GM23338 (cell line): ENCODE results near the gene IRF2. TPM values are rescaled to one million over a fixed set of nuclear protein-coding genes. Genes with fewer than 3 reads are reported as not detected.

Experiments
- ATAC-seq: fragments of 200-7000 bp; cut with Tn5 transposase; 3 replicates; pipeline ENCODE4 v1.9.1; 2020
- DNase-seq: peaks from one replicate; pipeline ENCODE4 v3.0.0-alpha.2; 2015; ENCODE audit warnings: low spot score
- H2AFZ ChIP-seq: fragments of 200-600 bp; sonication (generic); 2 replicates; pipeline ENCODE4 v1.8.0; 2016; ENCODE audit warnings: antibody characterized with exemption, mild to moderate bottlenecking, moderate library complexity
- H3F3A ChIP-seq: fragments of 200-600 bp; sonication (generic); replicated peaks from 2 replicates; pipeline ENCODE4 v1.8.0; 2017; ENCODE audit warnings: antibody characterized with exemption, mixed run types, low read depth
- H3K27ac ChIP-seq: fragments of 200-600 bp; sonication (generic); 2 replicates; pipeline ENCODE4 v1.6.1; 2016; ENCODE audit warnings: low read depth
- H3K27me3 ChIP-seq: fragments of 200-600 bp; sonication (generic); 2 replicates; pipeline ENCODE4 v1.8.0; 2016; ENCODE audit warnings: mild to moderate bottlenecking, mixed run types, moderate library complexity; ENCODE audit not compliant: insufficient read depth
- H3K36me3 ChIP-seq: fragments of 200-600 bp; sonication (generic); 2 replicates; pipeline ENCODE4 v1.8.0; 2016; ENCODE audit warnings: mild to moderate bottlenecking; ENCODE audit not compliant: insufficient read depth
- H3K4me1 ChIP-seq: fragments of 200-600 bp; sonication (generic); 2 replicates; pipeline ENCODE4 v1.8.0; 2016; ENCODE audit warnings: mild to moderate bottlenecking, moderate library complexity; ENCODE audit not compliant: insufficient read depth
- H3K4me2 ChIP-seq: fragments of 200-600 bp; sonication (generic); 2 replicates; pipeline ENCODE4 v1.7.1; 2017; ENCODE audit warnings: mixed run types
- H3K4me3 ChIP-seq: fragments of 200-600 bp; sonication (generic); 2 replicates; pipeline ENCODE4 v1.6.1; 2016; ENCODE audit warnings: mixed run types
- H3K79me2 ChIP-seq: fragments of 200-600 bp; sonication (generic); replicated peaks from 2 replicates; pipeline ENCODE4 v1.8.0; 2017; ENCODE audit warnings: mild to moderate bottlenecking; ENCODE audit not compliant: insufficient read depth
- H3K9me2 ChIP-seq: fragments of 200-600 bp; sonication (generic); 2 replicates; pipeline ENCODE4 v1.8.0; 2017; ENCODE audit not compliant: insufficient read depth
- H4K20me1 ChIP-seq: fragments of 200-600 bp; sonication (generic); replicated peaks from 2 replicates; pipeline ENCODE4 v1.8.0; 2017; ENCODE audit warnings: mild to moderate bottlenecking; ENCODE audit not compliant: insufficient read depth
- H3K27ac Mint-ChIP-seq: 2 replicates; pipeline ENCODE4 v1.8.0; 2020; ENCODE audit warnings: inconsistent platforms, mild to moderate bottlenecking, moderate library complexity, mixed read lengths
- H3K27me3 Mint-ChIP-seq: 3 replicates; pipeline ENCODE4 v1.8.0; 2022; ENCODE audit warnings: low read depth, mild to moderate bottlenecking, moderate library complexity, mixed read lengths, inconsistent platforms; ENCODE audit not compliant: insufficient read depth, poor library complexity
- H3K36me3 Mint-ChIP-seq: 3 replicates; pipeline ENCODE4 v1.8.0; 2021; ENCODE audit warnings: low read depth, mild to moderate bottlenecking, inconsistent platforms, moderate library complexity, mixed read lengths
- H3K4me1 Mint-ChIP-seq: 3 replicates; pipeline ENCODE4 v1.8.0; 2020; ENCODE audit warnings: mild to moderate bottlenecking, inconsistent platforms, mixed read lengths
- H3K4me3 Mint-ChIP-seq: 3 replicates; pipeline ENCODE4 v1.8.0; 2021; ENCODE audit warnings: moderate library complexity, mild to moderate bottlenecking, inconsistent platforms, mixed read lengths
- H3K9me3 Mint-ChIP-seq: 3 replicates; pipeline ENCODE4 v1.8.0; 2020; ENCODE audit warnings: moderate library complexity, mild to moderate bottlenecking, inconsistent platforms, mixed read lengths
- CREB1 ChIP-seq: fragments of 250-450 bp; sonication (Bioruptor Pico); IDR thresholded peaks from 2 replicates; pipeline ENCODE4 v1.5.0; 2020; ENCODE audit warnings: low read depth, mild to moderate bottlenecking, moderate library complexity
- CTCF ChIP-seq, 2 experiments: fragments of 200-600 bp in 1 of 2; sonication (generic) in 1 of 2; conservative IDR thresholded peaks; 2 replicates each; pipeline versions ENCODE4 v1.5.1 to v1.6.1; 2016 to 2017; ENCODE audit warnings: antibody characterized with exemption in 2 of 2, low read depth in 2 of 2, mild to moderate bottlenecking in 2 of 2, moderate library complexity in 1 of 2
- EZH2 ChIP-seq: fragments of 200-600 bp; sonication (generic); IDR thresholded peaks from one replicate; pipeline ENCODE4 v1.8.0; 2017; ENCODE audit warnings: antibody characterized with exemption, mild to moderate bottlenecking, low read depth; ENCODE audit not compliant: unreplicated experiment
- EZH2phosphoT487 ChIP-seq: fragments of 200-600 bp; sonication (generic); IDR thresholded peaks from one replicate; pipeline ENCODE4 v1.8.1; 2018; ENCODE audit warnings: antibody characterized with exemption; ENCODE audit not compliant: unreplicated experiment
- JUNB ChIP-seq: IDR thresholded peaks from one replicate; pipeline ENCODE4 v1.6.1; 2016; ENCODE audit warnings: antibody characterized with exemption; ENCODE audit not compliant: unreplicated experiment
- NANOG ChIP-seq: IDR thresholded peaks from 2 replicates; pipeline ENCODE4 v1.6.1; 2016; ENCODE audit warnings: antibody characterized with exemption, borderline replicate concordance
- STAT1 ChIP-seq: IDR thresholded peaks from one replicate; pipeline ENCODE4 v1.6.1; 2016; ENCODE audit warnings: antibody characterized with exemption; ENCODE audit not compliant: unreplicated experiment
- ZNF114 ChIP-seq: fragments of 250-450 bp; sonication (Bioruptor Pico); IDR thresholded peaks from 2 replicates; pipeline ENCODE4 v1.5.0; 2020; ENCODE audit warnings: mild to moderate bottlenecking, moderate library complexity
- ZNF331 ChIP-seq: fragments of 250-450 bp; sonication (Bioruptor Pico); IDR thresholded peaks from 2 replicates; pipeline ENCODE4 v1.5.0; 2020; ENCODE audit warnings: low read depth, mild to moderate bottlenecking, moderate library complexity
- polyA plus RNA-seq: library from polyadenylated mRNA; unstranded; fragments of >200 nt; fragmentation: Nextera tagmentation; extraction: Ambion mirVana; gene quantifications from 2 replicates; pipeline ENCODE4 v1.2.1, GENCODE V29; 2016
- total RNA-seq: library from RNA; depleted of rRNA; stranded (reverse); fragments of >200 nt; shearing (Covaris generic); gene quantifications from 2 replicates; pipeline ENCODE4 v1.2.3, GENCODE V29; 2014
- TF ChIP-seq, protein P1 (sequence below): IDR thresholded peaks from one replicate; pipeline ENCODE4 v1.6.1; 2018; ENCODE audit warnings: antibody characterized with exemption; ENCODE audit not compliant: unreplicated experiment
- TF ChIP-seq, protein P2 (sequence below): IDR thresholded peaks from 2 replicates; pipeline ENCODE4 v1.6.1; 2016; ENCODE audit warnings: antibody characterized with exemption

Gene IRF2
- total and polyA plus RNA-seq, 2 experiments from 2014 or later, result 14.7 to 15.0 TPM

DNA sequence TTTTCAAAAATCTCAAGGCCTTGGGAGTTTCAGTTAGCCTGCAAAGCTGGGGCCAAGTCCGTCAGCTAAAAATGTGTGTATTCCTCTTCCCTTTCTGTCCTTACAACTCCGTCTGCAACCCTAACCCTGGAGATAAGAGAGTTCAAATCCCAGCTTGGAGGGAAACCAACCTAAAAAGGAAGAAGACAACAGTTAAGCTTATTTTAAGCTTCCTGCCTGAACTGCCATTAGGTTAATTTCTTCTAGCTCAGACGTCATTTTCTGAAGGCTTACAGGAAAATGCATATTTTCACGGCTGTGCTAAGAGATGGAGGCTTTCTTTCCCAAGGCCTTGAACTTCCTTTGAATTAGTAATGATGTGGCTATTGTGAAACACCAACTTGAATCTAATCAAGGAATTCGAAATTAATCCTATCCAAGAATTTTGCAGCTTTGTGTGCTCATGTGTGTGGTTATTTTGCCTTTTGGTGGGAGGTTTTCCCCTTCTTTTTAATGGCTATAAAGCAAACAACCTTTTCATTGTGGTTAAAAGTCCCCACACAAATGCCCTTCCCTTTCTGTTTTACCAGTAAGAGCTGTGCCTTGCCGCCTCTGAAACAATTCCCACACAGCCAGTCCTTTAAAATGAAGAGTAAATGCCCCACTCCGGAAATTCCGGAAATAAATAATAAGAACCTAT lies 103.5 kb downstream of the IRF2 start (continued):
- TF ChIP-seq, protein P1, sequence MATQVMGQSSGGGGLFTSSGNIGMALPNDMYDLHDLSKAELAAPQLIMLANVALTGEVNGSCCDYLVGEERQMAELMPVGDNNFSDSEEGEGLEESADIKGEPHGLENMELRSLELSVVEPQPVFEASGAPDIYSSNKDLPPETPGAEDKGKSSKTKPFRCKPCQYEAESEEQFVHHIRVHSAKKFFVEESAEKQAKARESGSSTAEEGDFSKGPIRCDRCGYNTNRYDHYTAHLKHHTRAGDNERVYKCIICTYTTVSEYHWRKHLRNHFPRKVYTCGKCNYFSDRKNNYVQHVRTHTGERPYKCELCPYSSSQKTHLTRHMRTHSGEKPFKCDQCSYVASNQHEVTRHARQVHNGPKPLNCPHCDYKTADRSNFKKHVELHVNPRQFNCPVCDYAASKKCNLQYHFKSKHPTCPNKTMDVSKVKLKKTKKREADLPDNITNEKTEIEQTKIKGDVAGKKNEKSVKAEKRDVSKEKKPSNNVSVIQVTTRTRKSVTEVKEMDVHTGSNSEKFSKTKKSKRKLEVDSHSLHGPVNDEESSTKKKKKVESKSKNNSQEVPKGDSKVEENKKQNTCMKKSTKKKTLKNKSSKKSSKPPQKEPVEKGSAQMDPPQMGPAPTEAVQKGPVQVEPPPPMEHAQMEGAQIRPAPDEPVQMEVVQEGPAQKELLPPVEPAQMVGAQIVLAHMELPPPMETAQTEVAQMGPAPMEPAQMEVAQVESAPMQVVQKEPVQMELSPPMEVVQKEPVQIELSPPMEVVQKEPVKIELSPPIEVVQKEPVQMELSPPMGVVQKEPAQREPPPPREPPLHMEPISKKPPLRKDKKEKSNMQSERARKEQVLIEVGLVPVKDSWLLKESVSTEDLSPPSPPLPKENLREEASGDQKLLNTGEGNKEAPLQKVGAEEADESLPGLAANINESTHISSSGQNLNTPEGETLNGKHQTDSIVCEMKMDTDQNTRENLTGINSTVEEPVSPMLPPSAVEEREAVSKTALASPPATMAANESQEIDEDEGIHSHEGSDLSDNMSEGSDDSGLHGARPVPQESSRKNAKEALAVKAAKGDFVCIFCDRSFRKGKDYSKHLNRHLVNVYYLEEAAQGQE, result no peak
- TF ChIP-seq CTCF (conservative IDR thresholded peaks at IDR 0.05; ENCODE audit: low read depth in 2 of 2) (no peak), ZNF331 (no peak)

GRCh38 chr4:184369871-184370270 lies 104.5 kb downstream of the IRF2 start:
- Histone ChIP-seq H3K27me3 (no peaks in the 10 kb centered on the region), H3K9me2 (peaks cover 11% of the 10 kb centered on the region; the same call in 1 of the 2 replicates), H3K4me1 (no peaks in the 10 kb centered on the region), H3F3A (no peaks in the 10 kb centered on the region), H2AFZ (no peak overlapping the region), H3K79me2 (no peaks in the 10 kb centered on the region), H3K4me3 (no peak overlapping the region), H3K4me2 (no peak overlapping the region), H3K36me3 (no peaks in the 10 kb centered on the region), H3K27ac (no peak overlapping the region), H4K20me1 (no peaks in the 10 kb centered on the region)
- no peak overlapping the region for H3K27ac Mint-ChIP-seq
- ATAC-seq (no peak), DNase-seq (no peak)
- H3K4me1 Mint-ChIP-seq, result peaks cover 5% of the 10 kb centered on the region; the same call in 2 of the 3 replicates
- H3K36me3 Mint-ChIP-seq, result no peaks in the 10 kb centered on the region
- peaks cover 7% of the 10 kb centered on the region; the same call in 1 of the 3 replicates for H3K9me3 Mint-ChIP-seq
- H3K27me3 Mint-ChIP-seq, result peaks cover 2% of the 10 kb centered on the region
- H3K4me3 Mint-ChIP-seq, result no peak overlapping the region
- TF ChIP-seq STAT1 (no peak), ZNF331 (no peak), EZH2 (no peak), CREB1 (CRISPR knock-in tag) (no peak), JUNB (no peak), EZH2phosphoT487 (no peak), CTCF (conservative IDR thresholded peaks at IDR 0.05; ENCODE audit: low read depth in 2 of 2) (no peak), NANOG (no peak), ZNF114 (CRISPR knock-in tag) (no peak)
- TF ChIP-seq, protein P2, sequence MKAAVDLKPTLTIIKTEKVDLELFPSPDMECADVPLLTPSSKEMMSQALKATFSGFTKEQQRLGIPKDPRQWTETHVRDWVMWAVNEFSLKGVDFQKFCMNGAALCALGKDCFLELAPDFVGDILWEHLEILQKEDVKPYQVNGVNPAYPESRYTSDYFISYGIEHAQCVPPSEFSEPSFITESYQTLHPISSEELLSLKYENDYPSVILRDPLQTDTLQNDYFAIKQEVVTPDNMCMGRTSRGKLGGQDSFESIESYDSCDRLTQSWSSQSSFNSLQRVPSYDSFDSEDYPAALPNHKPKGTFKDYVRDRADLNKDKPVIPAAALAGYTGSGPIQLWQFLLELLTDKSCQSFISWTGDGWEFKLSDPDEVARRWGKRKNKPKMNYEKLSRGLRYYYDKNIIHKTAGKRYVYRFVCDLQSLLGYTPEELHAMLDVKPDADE, result no peak
- TF ChIP-seq, protein P1, result no peak
